Mesothelial cell of epicardium (in vitro differentiated cells): Measurements from ENCODE around the gene SOD3. TPM values are rescaled to one million over a fixed set of nuclear protein-coding genes. Genes with fewer than 3 reads are reported as not detected.

Experiments
- DNase-seq, 2 experiments: peaks; one replicate each; pipeline ENCODE4 v3.0.0; 2021; ENCODE audit warnings: low spot score in 2 of 2; ENCODE audit not compliant: unreplicated experiment in 2 of 2
- H3K27ac Mint-ChIP-seq: 2 replicates; pipeline ENCODE4 v1.8.0; 2021; ENCODE audit warnings: mixed read lengths
- H3K27me3 Mint-ChIP-seq: 2 replicates; pipeline ENCODE4 v1.8.0; 2021; ENCODE audit warnings: low read depth, mixed read lengths
- H3K36me3 Mint-ChIP-seq: 2 replicates; pipeline ENCODE4 v1.8.0; 2021; ENCODE audit warnings: mixed read lengths
- H3K4me1 Mint-ChIP-seq: 2 replicates; pipeline ENCODE4 v1.8.0; 2021; ENCODE audit warnings: mixed read lengths
- H3K4me3 Mint-ChIP-seq: 2 replicates; pipeline ENCODE4 v1.8.0; 2021; ENCODE audit warnings: mild to moderate bottlenecking, moderate library complexity, mixed read lengths
- H3K9me3 Mint-ChIP-seq: 2 replicates; pipeline ENCODE4 v1.8.0; 2021; ENCODE audit warnings: mixed read lengths
- total RNA-seq: library from RNA; stranded (reverse); gene quantifications from 3 replicates; pipeline ENCODE4 v1.2.1, GENCODE V29; 2021
- TF ChIP-seq, protein P1 (sequence below): fragments of 200-600 bp; sonication (generic); IDR thresholded peaks from one replicate; pipeline ENCODE4 v1.5.0; 2021; ENCODE audit warnings: antibody characterized with exemption; ENCODE audit not compliant: unreplicated experiment

Gene SOD3
- total RNA-seq, 1 donor from 2014 or later: 5.7 TPM

DNA sequence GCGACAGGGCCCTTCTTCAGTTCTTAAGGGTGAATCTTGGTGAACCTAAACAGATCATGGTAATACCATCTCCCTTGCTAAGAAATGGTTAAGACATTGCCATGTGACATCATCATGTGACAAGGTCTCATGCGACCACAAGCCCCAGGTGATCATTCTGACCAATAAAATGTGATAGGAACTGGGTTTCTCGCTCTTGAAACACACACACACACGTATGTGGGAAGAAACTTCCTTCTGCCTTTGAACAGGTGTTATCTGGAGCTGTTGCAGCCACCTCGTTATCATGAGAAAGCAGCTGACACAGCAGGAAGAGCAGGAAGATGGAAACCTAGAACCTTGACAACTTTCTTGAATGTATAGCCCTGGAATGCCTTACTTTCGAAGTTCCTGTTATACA lies 10.2 kb downstream of the SOD3 start:
- TF ChIP-seq, protein P1, sequence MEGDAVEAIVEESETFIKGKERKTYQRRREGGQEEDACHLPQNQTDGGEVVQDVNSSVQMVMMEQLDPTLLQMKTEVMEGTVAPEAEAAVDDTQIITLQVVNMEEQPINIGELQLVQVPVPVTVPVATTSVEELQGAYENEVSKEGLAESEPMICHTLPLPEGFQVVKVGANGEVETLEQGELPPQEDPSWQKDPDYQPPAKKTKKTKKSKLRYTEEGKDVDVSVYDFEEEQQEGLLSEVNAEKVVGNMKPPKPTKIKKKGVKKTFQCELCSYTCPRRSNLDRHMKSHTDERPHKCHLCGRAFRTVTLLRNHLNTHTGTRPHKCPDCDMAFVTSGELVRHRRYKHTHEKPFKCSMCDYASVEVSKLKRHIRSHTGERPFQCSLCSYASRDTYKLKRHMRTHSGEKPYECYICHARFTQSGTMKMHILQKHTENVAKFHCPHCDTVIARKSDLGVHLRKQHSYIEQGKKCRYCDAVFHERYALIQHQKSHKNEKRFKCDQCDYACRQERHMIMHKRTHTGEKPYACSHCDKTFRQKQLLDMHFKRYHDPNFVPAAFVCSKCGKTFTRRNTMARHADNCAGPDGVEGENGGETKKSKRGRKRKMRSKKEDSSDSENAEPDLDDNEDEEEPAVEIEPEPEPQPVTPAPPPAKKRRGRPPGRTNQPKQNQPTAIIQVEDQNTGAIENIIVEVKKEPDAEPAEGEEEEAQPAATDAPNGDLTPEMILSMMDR: no peak
- Mint-ChIP-seq H3K9me3 (no peaks in the 10 kb centered on the region), H3K4me1 (peaks cover 12% of the 10 kb centered on the region), H3K4me3 (no peak overlapping the region), H3K27ac (no peak overlapping the region), H3K36me3 (peaks cover 11% of the 10 kb centered on the region), H3K27me3 (peaks cover 25% of the 10 kb centered on the region)
- no peak for DNase-seq

DNA sequence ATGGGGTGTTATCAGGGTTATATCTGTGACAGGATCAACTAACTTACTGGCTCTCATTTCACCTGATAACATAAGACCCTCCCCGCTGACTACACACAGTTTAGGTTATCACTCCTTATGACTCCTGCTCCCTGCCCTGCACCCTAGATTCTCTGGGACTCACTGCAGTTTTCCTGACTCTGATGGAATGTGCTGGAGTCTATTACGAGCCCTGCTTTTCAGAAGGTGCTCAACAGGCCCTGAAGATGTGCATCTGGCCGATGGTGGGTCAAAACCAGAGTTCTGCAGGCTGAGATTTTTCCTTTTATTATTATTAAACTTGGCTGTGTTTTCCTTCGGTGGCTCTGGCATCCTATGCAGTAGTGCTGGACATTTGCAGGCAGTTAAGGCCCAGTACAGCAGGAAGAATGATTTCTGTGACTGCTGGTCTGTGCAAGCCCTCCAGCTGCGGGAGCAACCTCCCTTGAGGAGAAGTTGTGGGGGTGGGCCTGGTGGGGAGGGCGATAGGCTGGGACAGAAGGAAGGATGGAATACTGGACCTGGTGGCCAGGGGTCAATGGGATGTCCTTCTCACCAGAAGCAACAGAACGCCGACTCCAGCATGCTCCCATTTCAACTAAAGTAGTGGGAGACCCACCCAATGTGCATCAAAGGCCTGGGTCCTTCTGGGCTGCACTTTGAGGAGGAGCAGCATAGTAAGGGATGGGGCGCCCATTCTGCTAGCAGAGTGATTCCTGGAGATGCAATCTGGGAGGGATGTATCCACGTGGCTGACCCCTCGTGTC lies 11.0 kb downstream of the SOD3 start:
- TF ChIP-seq, protein P1: no peak
- peaks cover 17% of the 10 kb centered on the region for H3K27me3 Mint-ChIP-seq
- no peaks in the 10 kb centered on the region for H3K9me3 Mint-ChIP-seq
- no peak overlapping the region for H3K27ac Mint-ChIP-seq
- peaks cover 8% of the 10 kb centered on the region for H3K4me1 Mint-ChIP-seq
- no peak for DNase-seq
- no peak overlapping the region for H3K4me3 Mint-ChIP-seq
- H3K36me3 Mint-ChIP-seq: peaks cover 11% of the 10 kb centered on the region

DNA sequence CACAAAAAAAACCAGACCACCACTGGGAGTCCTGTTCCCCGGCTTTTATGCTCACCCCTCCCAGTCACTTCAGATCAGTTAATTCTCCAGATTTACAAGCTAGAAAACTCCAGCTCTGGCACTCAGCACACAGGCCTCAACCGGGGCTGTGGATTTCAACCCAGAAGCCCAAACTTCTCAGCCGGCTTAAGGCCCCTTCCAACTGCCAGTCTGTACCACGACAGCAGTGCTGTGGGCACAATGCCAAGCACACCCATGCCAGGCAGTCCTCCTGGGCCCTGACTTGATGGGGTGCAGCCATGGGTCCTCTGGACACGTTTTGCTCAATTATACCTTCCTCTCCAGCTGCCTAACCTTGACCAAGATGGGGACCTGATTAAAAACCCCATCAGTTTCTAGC lies 12.2 kb downstream of the SOD3 start:
- no peak overlapping the region for H3K4me3 Mint-ChIP-seq
- TF ChIP-seq, protein P1: no peak
- H3K9me3 Mint-ChIP-seq: peaks cover 9% of the 10 kb centered on the region
- no peak for DNase-seq
- H3K27ac Mint-ChIP-seq: no peak overlapping the region
- peaks cover 19% of the 10 kb centered on the region for H3K36me3 Mint-ChIP-seq
- peaks cover 6% of the 10 kb centered on the region for H3K27me3 Mint-ChIP-seq
- peaks cover 8% of the 10 kb centered on the region for H3K4me1 Mint-ChIP-seq

DNA sequence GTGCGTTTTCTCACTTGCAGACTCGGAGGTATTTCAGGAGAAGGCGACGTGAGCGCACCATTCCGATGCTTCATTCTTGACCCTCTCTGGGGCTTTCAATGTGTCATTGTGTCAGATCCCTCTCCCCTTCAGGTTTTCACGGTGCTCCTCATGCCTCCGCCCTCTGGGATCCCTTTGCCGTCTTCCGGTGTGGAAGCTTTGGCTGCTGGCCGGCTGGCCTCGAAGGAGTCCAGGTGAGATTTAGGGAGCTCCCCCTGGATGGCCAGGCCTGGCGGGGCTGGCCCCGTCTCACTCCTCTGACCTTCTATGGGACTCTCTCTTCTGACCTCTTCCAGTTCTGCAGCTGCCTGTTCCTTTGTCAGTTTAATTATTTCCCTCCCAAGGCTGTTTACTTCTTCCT lies 12.9 kb downstream of the SOD3 start:
- Mint-ChIP-seq H3K27ac (no peak overlapping the region), H3K9me3 (peaks cover 10% of the 10 kb centered on the region), H3K36me3 (peaks cover 19% of the 10 kb centered on the region), H3K27me3 (peaks cover 1% of the 10 kb centered on the region), H3K4me1 (peaks cover 8% of the 10 kb centered on the region), H3K4me3 (no peak overlapping the region)
- no peak for DNase-seq
- TF ChIP-seq, protein P1: no peak

DNA sequence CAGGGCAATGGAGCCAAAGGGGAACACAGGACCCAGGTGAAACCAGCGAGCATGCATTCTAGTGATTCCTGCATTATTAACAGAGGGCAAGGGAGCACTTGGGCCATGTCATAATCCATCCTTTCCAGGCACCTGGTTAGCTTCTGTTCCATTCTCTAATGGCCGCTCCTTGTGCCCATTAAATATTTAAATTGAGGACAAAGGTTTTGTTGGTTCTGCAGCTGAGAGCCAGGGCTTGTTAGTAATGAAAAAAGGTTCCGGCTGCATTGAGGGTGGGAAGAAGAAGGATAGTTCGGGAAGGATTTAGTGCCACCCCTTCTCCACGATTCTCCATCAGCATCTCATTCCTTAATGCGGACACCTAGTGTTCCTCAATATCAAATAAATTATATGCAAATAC lies 13.6 kb downstream of the SOD3 start:
- Mint-ChIP-seq H3K27me3 (no peaks in the 10 kb centered on the region), H3K27ac (no peak overlapping the region), H3K36me3 (peaks cover 19% of the 10 kb centered on the region), H3K4me3 (no peak overlapping the region), H3K9me3 (peaks cover 10% of the 10 kb centered on the region), H3K4me1 (peaks cover 8% of the 10 kb centered on the region)
- no peak for DNase-seq
- TF ChIP-seq, protein P1: no peak

DNA sequence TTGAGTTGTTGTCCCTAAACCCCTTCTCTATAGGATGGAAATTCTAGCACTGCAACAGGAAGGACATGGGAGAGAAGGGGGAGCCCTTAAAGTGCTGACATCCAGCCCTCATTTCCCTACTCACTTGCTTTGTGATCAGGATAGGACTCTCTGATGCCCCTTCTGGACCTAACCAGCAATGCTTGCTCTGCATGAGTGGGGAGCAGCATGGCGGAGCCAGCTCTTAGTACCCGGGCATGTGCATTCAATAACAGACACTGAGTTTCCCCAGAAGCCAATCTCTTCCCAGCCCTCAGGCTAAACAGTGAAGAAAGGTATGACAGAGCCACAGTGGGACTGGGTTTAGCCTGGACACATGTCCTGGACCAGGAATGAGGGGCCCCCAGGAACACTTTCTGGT lies 14.0 kb downstream of the SOD3 start:
- Mint-ChIP-seq H3K27ac (no peak overlapping the region), H3K4me1 (peaks cover 8% of the 10 kb centered on the region), H3K4me3 (no peak overlapping the region), H3K9me3 (peaks cover 10% of the 10 kb centered on the region), H3K36me3 (peaks cover 19% of the 10 kb centered on the region), H3K27me3 (no peaks in the 10 kb centered on the region)
- DNase-seq: no peak
- TF ChIP-seq, protein P1: no peak
